GM12873 (cell line): ENCODE data around the gene TMEM248.

Source experiments
- CTCF ChIP-seq: IDR thresholded peaks from 2 replicates; pipeline ENCODE4 v1.5.1; 2012; ENCODE audit warnings: low read depth, mild to moderate bottlenecking, moderate library complexity, low read length, control low read depth; ENCODE audit not compliant: insufficient read depth; ENCODE audit errors: missing control alignments

Gene TMEM248

GRCh38 chr7:66920256-66920655 lies 769 bp upstream of the TMEM248 start:
- no peak for TF ChIP-seq CTCF

- no peak for TF ChIP-seq CTCF
Observed at GRCh38 chr7:66921396-66921917, 432 bp downstream of the TMEM248 start.

GRCh38 chr7:66921918-66922486 lies 977 bp downstream of the TMEM248 start:
- no peak for TF ChIP-seq CTCF

- TF ChIP-seq CTCF: no peak
Observed at GRCh38 chr7:66925255-66925654, 4.2 kb downstream of the TMEM248 start.

- no peak for TF ChIP-seq CTCF
Observed at GRCh38 chr7:66927348-66927948, 6.4 kb downstream of the TMEM248 start.

GRCh38 chr7:66928388-66928787 lies 7.4 kb downstream of the TMEM248 start:
- TF ChIP-seq CTCF: no peak

- TF ChIP-seq CTCF: no peak
Observed at GRCh38 chr7:66929165-66929564, 8.1 kb downstream of the TMEM248 start.
